Liver (tissue), 3 donors: ENCODE results near the gene RPA3.

Experiments
- ATF3 ChIP-seq: IDR thresholded peaks from 2 replicates; pipeline ENCODE4 v1.6.1; 2016; ENCODE audit warnings: antibody characterized with exemption
- CTCF ChIP-seq: fragments of 150-350 bp; IDR thresholded peaks from 2 replicates; pipeline ENCODE4 v1.5.1; 2017; ENCODE audit warnings: improper control_type of control experiment, low read depth, low read length; ENCODE audit not compliant: missing input control
- EGR1 ChIP-seq, 2 donors: IDR thresholded peaks; 2 replicates each; pipeline ENCODE4 v1.6.1; 2016 to 2018; ENCODE audit warnings: antibody characterized with exemption in 2 of 2, low read depth in 2 of 2
- JUND ChIP-seq, 2 donors: IDR thresholded peaks; 2 replicates each; pipeline ENCODE4 v1.6.1; 2016; ENCODE audit warnings: antibody characterized with exemption in 2 of 2
- MAX ChIP-seq: IDR thresholded peaks from 2 replicates; pipeline ENCODE4 v1.6.1; 2016; ENCODE audit warnings: antibody characterized with exemption
- NR2F2 ChIP-seq: IDR thresholded peaks from 2 replicates; pipeline ENCODE4 v1.6.1; 2016; ENCODE audit warnings: antibody characterized with exemption
- RAD21 ChIP-seq, 2 donors: IDR thresholded peaks; 2 replicates each; pipeline ENCODE4 v1.6.1; 2016; ENCODE audit warnings: antibody characterized with exemption in 2 of 2, mild to moderate bottlenecking in 2 of 2
- REST ChIP-seq: IDR thresholded peaks from 2 replicates; pipeline ENCODE4 v1.6.1; 2016; ENCODE audit warnings: antibody characterized with exemption, mild to moderate bottlenecking
- RXRA ChIP-seq, 2 donors: IDR thresholded peaks; 2 replicates each; pipeline ENCODE4 v1.6.1; 2017 to 2018; ENCODE audit warnings: antibody characterized with exemption in 2 of 2, mild to moderate bottlenecking in 1 of 2
- YY1 ChIP-seq: IDR thresholded peaks from 2 replicates; pipeline ENCODE4 v1.6.1; 2016; ENCODE audit warnings: antibody characterized with exemption, mild to moderate bottlenecking
- donor health status: healthy.
- donor health status: healthy.

- TF ChIP-seq CTCF = no peak
- no peak for TF ChIP-seq RAD21 (IDR thresholded peaks at IDR 0.05)
- no peak for TF ChIP-seq REST
- no peak for TF ChIP-seq YY1
- TF ChIP-seq JUND (IDR thresholded peaks at IDR 0.05) = no peak
- TF ChIP-seq MAX = no peak
- TF ChIP-seq EGR1 (IDR thresholded peaks at IDR 0.05; ENCODE audit: low read depth in 2 of 2) = no peak
- no peak for TF ChIP-seq NR2F2
- no peak for TF ChIP-seq RXRA (IDR thresholded peaks at IDR 0.05)
- no peak for TF ChIP-seq ATF3
Measured at GRCh38 chr7:7612519-7612918, 105.9 kb downstream of the RPA3 start.
